HEK293 (cell line): ENCODE results near the gene MYL4.

Experiments
- TCF7L2 ChIP-seq: IDR thresholded peaks from 2 replicates; pipeline ENCODE4 v1.6.1; 2011; ENCODE audit warnings: low read depth, mild to moderate bottlenecking, inconsistent platforms, low read length, moderate library complexity, borderline replicate concordance
- ZNF16 ChIP-seq: fragments of 450-650 bp; formaldehyde crosslinking; IDR thresholded peaks from 2 replicates; pipeline ENCODE4 v1.5.1; 2016; ENCODE audit warnings: low read depth, missing biosample characterization, missing genetic modification characterization
- ZNF274 ChIP-seq, 2 experiments: fragments of 200-500 bp in 1 of 2; fragments of 450-650 bp in 1 of 2; sonication (Bioruptor generic) in 1 of 2; formaldehyde crosslinking in 1 of 2; IDR thresholded peaks; 2 replicates each; pipeline versions ENCODE4 v1.5.1 to v1.6.1; 2014 to 2016; ENCODE audit warnings: borderline replicate concordance in 1 of 2, inconsistent platforms in 1 of 2, low read length in 1 of 2, missing biosample characterization in 1 of 2, missing genetic modification characterization in 1 of 2
- ZNF302 ChIP-seq: fragments of 450-650 bp; formaldehyde crosslinking; IDR thresholded peaks from 2 replicates; pipeline ENCODE4 v1.5.1; 2016; ENCODE audit warnings: missing biosample characterization, missing genetic modification characterization, low read depth
- ZNF555 ChIP-seq: fragments of 450-650 bp; formaldehyde crosslinking; conservative IDR thresholded peaks from 2 replicates; pipeline ENCODE4 v1.5.1; 2017; ENCODE audit warnings: missing biosample characterization, mild to moderate bottlenecking, missing genetic modification characterization, inconsistent platforms
- ZNF76 ChIP-seq: fragments of 450-650 bp; formaldehyde crosslinking; IDR thresholded peaks from 2 replicates; pipeline ENCODE4; 2016; ENCODE audit warnings: low read depth, missing biosample characterization, missing genetic modification characterization, borderline replicate concordance
- ZNF843 ChIP-seq: fragments of 450-650 bp; formaldehyde crosslinking; IDR thresholded peaks from 2 replicates; pipeline ENCODE4 v1.5.1; 2016; ENCODE audit warnings: missing biosample characterization, missing genetic modification characterization
- TF ChIP-seq, protein P1 (sequence below): fragments of 450-650 bp; formaldehyde crosslinking; IDR thresholded peaks from 2 replicates; pipeline ENCODE4 v1.5.1; 2016; ENCODE audit warnings: missing biosample characterization, missing genetic modification characterization, low read depth
- TF ChIP-seq, protein P2 (sequence below): IDR thresholded peaks from 2 replicates; pipeline ENCODE4 v1.6.1; 2011; ENCODE audit warnings: mild to moderate bottlenecking, low read depth, low read length, borderline replicate concordance
- TF ChIP-seq, protein P3 (sequence below): fragments of 450-650 bp; formaldehyde crosslinking; IDR thresholded peaks from 2 replicates; pipeline ENCODE4 v1.5.1; 2016; ENCODE audit warnings: missing biosample characterization, missing genetic modification characterization
- TF ChIP-seq, protein P4 (sequence below): fragments of 450-650 bp; formaldehyde crosslinking; IDR thresholded peaks from 2 replicates; pipeline ENCODE4 v1.5.1; 2017; ENCODE audit warnings: missing biosample characterization, missing genetic modification characterization
- TF ChIP-seq, protein P5 (sequence below): fragments of 450-650 bp; formaldehyde crosslinking; IDR thresholded peaks from 2 replicates; pipeline ENCODE4 v1.5.1; 2016; ENCODE audit warnings: missing biosample characterization, missing genetic modification characterization
- TF ChIP-seq, protein P6 (sequence below): fragments of 450-650 bp; formaldehyde crosslinking; IDR thresholded peaks from 2 replicates; pipeline ENCODE4 v1.5.1; 2016; ENCODE audit warnings: missing biosample characterization, missing genetic modification characterization
- TF ChIP-seq, protein P7 (sequence below): fragments of 450-650 bp; formaldehyde crosslinking; IDR thresholded peaks from 2 replicates; pipeline ENCODE4 v1.5.1; 2016; ENCODE audit warnings: missing biosample characterization, missing genetic modification characterization

DNA sequence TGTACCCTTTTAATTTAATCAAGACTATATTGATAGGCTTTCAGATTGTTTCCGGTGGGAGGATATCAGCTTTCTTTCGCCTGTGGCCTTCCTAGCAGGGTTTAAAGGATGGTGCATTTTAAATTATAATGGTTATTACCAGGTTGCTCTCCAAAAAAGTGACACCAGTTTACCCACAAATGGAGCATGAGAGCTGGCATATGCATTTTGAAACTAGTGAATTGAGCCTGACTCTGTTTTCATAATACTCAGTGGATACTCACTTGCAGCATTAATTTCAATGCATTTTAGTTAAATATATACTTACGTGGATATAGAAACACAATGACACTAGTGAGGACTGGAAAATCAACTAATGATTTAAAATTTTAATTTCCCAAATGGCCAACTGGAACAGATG is 5.8 kb downstream of the MYL4 start:
- TF ChIP-seq, protein P1, sequence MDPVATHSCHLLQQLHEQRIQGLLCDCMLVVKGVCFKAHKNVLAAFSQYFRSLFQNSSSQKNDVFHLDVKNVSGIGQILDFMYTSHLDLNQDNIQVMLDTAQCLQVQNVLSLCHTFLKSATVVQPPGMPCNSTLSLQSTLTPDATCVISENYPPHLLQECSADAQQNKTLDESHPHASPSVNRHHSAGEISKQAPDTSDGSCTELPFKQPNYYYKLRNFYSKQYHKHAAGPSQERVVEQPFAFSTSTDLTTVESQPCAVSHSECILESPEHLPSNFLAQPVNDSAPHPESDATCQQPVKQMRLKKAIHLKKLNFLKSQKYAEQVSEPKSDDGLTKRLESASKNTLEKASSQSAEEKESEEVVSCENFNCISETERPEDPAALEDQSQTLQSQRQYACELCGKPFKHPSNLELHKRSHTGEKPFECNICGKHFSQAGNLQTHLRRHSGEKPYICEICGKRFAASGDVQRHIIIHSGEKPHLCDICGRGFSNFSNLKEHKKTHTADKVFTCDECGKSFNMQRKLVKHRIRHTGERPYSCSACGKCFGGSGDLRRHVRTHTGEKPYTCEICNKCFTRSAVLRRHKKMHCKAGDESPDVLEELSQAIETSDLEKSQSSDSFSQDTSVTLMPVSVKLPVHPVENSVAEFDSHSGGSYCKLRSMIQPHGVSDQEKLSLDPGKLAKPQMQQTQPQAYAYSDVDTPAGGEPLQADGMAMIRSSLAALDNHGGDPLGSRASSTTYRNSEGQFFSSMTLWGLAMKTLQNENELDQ = no peak
- TF ChIP-seq ZNF274 (IDR thresholded peaks at IDR 0.05; ENCODE audit: low read length) (no peak), ZNF274 (tag by site-specific recombination; IDR thresholded peaks at IDR 0.05; ENCODE audit: borderline replicate concordance) (no peak), ZNF843 (tag by site-specific recombination) (no peak), ZNF76 (no peak), ZNF16 (tag by site-specific recombination) (no peak), ZNF555 (tag by site-specific recombination) (no peak), TCF7L2 (no peak), ZNF302 (tag by site-specific recombination) (no peak)
- TF ChIP-seq, protein P2, sequence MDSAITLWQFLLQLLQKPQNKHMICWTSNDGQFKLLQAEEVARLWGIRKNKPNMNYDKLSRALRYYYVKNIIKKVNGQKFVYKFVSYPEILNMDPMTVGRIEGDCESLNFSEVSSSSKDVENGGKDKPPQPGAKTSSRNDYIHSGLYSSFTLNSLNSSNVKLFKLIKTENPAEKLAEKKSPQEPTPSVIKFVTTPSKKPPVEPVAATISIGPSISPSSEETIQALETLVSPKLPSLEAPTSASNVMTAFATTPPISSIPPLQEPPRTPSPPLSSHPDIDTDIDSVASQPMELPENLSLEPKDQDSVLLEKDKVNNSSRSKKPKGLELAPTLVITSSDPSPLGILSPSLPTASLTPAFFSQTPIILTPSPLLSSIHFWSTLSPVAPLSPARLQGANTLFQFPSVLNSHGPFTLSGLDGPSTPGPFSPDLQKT = no peak
- TF ChIP-seq, protein P3, sequence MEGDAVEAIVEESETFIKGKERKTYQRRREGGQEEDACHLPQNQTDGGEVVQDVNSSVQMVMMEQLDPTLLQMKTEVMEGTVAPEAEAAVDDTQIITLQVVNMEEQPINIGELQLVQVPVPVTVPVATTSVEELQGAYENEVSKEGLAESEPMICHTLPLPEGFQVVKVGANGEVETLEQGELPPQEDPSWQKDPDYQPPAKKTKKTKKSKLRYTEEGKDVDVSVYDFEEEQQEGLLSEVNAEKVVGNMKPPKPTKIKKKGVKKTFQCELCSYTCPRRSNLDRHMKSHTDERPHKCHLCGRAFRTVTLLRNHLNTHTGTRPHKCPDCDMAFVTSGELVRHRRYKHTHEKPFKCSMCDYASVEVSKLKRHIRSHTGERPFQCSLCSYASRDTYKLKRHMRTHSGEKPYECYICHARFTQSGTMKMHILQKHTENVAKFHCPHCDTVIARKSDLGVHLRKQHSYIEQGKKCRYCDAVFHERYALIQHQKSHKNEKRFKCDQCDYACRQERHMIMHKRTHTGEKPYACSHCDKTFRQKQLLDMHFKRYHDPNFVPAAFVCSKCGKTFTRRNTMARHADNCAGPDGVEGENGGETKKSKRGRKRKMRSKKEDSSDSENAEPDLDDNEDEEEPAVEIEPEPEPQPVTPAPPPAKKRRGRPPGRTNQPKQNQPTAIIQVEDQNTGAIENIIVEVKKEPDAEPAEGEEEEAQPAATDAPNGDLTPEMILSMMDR (tag by site-specific recombination) = no peak
- TF ChIP-seq, protein P4, sequence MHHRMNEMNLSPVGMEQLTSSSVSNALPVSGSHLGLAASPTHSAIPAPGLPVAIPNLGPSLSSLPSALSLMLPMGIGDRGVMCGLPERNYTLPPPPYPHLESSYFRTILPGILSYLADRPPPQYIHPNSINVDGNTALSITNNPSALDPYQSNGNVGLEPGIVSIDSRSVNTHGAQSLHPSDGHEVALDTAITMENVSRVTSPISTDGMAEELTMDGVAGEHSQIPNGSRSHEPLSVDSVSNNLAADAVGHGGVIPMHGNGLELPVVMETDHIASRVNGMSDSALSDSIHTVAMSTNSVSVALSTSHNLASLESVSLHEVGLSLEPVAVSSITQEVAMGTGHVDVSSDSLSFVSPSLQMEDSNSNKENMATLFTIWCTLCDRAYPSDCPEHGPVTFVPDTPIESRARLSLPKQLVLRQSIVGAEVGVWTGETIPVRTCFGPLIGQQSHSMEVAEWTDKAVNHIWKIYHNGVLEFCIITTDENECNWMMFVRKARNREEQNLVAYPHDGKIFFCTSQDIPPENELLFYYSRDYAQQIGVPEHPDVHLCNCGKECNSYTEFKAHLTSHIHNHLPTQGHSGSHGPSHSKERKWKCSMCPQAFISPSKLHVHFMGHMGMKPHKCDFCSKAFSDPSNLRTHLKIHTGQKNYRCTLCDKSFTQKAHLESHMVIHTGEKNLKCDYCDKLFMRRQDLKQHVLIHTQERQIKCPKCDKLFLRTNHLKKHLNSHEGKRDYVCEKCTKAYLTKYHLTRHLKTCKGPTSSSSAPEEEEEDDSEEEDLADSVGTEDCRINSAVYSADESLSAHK (tag by site-specific recombination) = no peak
- TF ChIP-seq, protein P5, sequence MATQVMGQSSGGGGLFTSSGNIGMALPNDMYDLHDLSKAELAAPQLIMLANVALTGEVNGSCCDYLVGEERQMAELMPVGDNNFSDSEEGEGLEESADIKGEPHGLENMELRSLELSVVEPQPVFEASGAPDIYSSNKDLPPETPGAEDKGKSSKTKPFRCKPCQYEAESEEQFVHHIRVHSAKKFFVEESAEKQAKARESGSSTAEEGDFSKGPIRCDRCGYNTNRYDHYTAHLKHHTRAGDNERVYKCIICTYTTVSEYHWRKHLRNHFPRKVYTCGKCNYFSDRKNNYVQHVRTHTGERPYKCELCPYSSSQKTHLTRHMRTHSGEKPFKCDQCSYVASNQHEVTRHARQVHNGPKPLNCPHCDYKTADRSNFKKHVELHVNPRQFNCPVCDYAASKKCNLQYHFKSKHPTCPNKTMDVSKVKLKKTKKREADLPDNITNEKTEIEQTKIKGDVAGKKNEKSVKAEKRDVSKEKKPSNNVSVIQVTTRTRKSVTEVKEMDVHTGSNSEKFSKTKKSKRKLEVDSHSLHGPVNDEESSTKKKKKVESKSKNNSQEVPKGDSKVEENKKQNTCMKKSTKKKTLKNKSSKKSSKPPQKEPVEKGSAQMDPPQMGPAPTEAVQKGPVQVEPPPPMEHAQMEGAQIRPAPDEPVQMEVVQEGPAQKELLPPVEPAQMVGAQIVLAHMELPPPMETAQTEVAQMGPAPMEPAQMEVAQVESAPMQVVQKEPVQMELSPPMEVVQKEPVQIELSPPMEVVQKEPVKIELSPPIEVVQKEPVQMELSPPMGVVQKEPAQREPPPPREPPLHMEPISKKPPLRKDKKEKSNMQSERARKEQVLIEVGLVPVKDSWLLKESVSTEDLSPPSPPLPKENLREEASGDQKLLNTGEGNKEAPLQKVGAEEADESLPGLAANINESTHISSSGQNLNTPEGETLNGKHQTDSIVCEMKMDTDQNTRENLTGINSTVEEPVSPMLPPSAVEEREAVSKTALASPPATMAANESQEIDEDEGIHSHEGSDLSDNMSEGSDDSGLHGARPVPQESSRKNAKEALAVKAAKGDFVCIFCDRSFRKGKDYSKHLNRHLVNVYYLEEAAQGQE (tag by site-specific recombination) = no peak
- TF ChIP-seq, protein P6, sequence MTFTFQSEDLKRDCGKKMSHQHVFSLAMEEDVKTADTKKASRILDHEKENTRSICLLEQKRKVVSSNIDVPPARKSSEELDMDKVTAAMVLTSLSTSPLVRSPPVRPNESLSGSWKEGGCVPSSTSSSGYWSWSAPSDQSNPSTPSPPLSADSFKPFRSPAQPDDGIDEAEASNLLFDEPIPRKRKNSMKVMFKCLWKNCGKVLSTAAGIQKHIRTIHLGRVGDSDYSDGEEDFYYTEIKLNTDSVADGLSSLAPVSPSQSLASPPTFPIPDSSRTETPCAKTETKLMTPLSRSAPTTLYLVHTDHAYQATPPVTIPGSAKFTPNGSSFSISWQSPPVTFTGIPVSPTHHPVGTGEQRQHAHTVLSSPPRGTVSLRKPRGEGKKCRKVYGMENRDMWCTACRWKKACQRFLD (tag by site-specific recombination) = no peak
- TF ChIP-seq, protein P7, sequence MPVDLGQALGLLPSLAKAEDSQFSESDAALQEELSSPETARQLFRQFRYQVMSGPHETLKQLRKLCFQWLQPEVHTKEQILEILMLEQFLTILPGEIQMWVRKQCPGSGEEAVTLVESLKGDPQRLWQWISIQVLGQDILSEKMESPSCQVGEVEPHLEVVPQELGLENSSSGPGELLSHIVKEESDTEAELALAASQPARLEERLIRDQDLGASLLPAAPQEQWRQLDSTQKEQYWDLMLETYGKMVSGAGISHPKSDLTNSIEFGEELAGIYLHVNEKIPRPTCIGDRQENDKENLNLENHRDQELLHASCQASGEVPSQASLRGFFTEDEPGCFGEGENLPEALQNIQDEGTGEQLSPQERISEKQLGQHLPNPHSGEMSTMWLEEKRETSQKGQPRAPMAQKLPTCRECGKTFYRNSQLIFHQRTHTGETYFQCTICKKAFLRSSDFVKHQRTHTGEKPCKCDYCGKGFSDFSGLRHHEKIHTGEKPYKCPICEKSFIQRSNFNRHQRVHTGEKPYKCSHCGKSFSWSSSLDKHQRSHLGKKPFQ (tag by site-specific recombination) = no peak
